Fibroblast of skin of left biceps (primary cell): Measurements from ENCODE around the gene NFATC4.
"Not testable (repeated sequence)": the region's sequence is repeated elsewhere in the genome, so short reads cannot be mapped to it uniquely, and the experiment has no call there.

Experiments used
- DNase-seq, 2 experiments: peaks; one replicate each; pipeline ENCODE4 v3.0.0-alpha.2; 2013; ENCODE audit warnings: low read depth in 2 of 2

NFATC4 gene

GRCh38 chr14:24339284-24340151 lies 28.5 kb upstream of the NFATC4 start, which contains the start of gene RIPK3:
TSS of gene RIPK3 (minus strand) at chr14:24339991. CDS start at chr14:24339826, 165 bp downstream.
- DNase-seq = no peak

DNA sequence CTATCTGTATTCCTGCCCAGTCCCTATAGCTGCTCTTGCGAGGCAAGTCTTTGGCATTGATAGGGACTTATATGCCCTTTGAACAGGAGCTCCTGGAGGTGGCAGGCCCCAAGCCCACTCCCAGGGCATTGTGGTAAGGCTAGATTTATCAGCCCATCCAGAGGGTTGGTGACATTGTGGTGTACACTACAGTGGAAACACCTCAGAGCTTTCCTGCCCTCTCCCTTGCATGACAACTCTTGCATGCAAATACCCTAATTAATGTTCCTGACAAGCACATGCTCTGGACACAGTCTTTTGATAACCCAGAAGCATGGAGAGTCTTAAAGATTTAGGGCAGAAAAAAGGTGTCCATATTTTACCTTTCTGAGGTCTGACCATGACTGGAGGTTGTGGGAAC lies 27.4 kb upstream of the NFATC4 start:
- DNase-seq = no peak

GRCh38 chr14:24342889-24343288 lies 25.1 kb upstream of the NFATC4 start:
- no peak for DNase-seq

GRCh38 chr14:24343795-24344660 lies 24.0 kb upstream of the NFATC4 start:
- DNase-seq = no peak

DNA sequence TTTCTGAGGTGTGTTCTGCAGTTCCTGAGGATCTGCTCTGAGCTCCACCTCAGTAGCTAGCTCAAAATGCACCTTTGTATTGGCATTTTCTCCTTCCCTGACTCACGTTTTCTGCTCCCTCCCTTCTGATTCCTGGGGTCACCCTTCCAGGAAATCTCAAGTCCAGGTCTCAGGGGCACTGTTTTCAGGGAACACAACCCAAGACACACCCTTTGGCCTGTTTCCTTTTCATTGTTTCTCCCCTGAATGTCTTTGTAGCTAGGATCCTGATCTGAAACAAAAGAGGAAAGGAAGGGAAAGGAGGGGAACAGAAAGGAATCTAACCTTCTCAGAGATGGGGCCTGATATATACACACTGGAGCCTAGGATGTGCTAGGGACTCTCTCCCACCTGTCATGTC lies 20.9 kb upstream of the NFATC4 start:
- no peak for DNase-seq

- DNase-seq = no peak
Measured at GRCh38 chr14:24348186-24348585, 19.8 kb upstream of the NFATC4 start.

DNA sequence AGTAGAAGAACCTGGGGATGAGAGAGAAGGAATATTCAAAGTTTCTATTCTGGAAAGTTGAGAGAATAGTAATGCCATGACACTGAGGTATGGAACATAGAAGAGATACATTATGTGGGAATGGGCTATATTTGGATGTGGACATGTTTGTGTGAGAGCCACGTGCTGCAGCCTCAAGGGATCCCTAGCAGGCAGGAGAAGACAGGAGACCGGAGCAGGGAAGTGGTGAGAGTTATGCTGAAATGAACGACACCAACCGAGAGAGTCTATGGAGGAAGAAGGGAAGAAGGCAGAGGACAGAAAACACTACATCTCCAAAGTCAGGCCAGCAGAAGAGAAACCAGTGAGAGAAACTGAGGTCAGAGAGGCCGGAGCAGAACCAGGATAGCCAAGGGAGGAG lies 18.2 kb upstream of the NFATC4 start:
- DNase-seq = no peak

GRCh38 chr14:24351517-24351916 lies 16.5 kb upstream of the NFATC4 start:
- no peak for DNase-seq

DNA sequence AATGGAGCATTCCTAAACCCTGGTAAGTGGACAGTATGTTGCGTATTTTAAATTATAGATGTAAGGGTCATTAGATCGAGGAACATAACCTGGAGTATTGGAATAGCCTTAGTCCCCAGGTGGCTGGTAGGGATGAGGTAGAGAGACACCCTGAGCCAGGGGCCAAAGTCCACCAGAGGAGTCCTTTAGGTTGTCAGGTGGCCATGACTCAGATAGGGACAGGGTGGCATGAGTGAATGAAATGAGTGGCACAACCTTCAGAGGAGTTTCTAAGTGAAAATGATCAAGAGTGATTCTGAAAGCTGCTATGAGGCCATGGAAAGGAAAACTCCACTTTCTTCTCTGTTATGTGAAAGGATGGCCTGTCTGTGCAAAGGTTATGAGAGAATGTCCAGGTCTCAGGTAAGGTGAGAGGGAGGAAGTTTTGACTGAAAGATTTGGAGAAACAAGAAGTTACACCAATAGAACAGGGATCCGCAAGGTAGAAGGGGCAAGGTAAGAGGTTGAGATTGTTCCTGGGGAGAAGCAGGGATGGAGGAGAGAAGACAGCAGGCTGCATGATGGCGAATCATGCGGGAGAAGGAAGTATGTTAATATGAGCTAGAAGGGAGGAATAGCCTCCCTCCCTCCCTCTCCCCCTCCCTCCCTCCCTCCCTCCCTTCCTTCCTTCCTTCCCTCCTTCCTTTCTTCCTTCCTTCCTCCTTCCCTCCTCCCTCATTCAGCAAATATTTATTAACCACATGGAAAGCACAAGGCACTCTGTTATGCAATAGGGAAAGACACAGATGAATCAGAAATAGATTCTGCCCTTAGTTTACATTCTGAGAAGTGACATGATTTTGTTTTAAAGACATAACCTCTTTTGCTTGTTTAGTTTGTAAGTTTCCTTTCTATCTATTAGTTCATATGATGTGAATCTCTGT lies 14.2 kb upstream of the NFATC4 start:
- DNase-seq = peak in 1 of 2 experiments; percentile 29

GRCh38 chr14:24354482-24354825 lies 13.5 kb upstream of the NFATC4 start:
- DNase-seq = not testable (repeated sequence)

DNA sequence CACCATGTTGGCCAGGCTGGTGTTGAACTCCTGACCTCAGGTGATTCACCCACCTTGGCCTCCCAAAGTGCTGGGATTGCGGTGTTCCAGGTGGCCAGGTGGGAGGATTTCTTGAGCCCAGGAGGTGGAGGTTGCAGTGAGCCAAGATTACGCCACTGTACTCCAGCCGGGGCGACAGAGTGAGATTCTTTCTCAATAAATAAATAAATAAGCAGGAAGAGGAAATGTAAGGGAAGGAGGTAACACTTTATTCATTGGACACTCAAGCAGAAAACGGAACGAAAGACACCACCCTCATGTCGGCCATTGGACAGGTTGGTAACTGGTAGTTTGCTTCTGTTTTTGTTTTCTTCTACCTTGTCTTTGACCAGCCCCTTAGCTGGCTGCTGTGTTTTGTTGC lies 13.0 kb upstream of the NFATC4 start:
- no peak for DNase-seq

DNA sequence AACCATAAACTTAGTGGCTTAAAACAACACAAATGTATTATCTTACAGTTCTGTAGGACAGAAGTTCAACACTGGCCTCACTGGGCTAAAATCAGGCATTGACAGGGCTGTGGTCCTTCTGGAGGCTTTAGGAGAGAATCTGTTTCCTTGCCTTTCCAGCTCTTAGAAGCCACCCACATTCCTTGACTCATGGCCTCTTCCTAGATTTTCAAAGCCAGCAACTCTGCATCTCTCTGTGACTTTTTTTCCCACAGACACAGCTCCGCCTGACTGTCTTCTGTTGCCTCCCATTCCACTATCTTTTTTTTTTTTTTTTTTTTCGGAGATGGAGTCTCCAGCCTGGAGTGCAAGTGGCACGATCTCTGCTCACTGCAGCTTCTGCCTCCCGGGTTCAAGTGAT lies 11.8 kb upstream of the NFATC4 start:
- DNase-seq = no peak

DNA sequence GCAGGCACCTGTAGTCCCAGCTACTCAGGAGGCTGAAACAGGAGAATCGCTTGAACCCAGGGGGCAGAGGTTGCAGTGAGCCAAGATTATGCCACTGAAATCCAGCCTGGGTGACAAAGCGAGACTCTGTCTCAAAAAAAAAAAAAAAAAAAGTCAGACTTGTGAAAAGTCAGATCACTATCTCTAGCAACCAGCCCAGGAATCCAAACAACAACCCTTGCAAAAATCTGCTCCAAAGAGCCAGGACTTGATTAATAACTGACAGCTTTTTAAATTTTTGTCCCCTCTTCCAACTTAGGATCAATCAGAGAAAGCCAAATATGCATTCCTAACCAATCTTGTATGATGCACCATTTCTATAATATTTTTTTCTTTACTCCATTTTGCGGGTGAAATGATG lies 7.7 kb upstream of the NFATC4 start:
- DNase-seq = no peak

DNA sequence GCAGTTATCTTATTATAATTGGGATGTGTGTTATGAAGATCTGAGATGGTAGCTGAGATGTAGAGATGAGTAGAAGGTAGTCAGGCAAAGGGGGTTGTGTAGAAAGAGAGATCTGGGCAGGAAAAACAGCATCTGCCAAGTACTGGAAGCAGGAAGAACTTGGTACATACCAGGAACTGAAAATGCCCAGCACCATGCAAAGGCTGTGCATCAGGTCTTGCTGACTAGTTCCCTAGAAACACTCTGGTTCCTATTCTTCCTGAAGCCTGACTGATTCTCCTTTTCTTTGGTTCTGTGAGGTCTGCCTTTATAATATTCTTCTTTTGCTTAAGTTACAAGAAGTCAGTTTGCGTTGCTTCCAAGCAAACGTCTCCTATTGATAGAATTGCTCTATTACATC lies 6.7 kb upstream of the NFATC4 start:
- DNase-seq = no peak

DNA sequence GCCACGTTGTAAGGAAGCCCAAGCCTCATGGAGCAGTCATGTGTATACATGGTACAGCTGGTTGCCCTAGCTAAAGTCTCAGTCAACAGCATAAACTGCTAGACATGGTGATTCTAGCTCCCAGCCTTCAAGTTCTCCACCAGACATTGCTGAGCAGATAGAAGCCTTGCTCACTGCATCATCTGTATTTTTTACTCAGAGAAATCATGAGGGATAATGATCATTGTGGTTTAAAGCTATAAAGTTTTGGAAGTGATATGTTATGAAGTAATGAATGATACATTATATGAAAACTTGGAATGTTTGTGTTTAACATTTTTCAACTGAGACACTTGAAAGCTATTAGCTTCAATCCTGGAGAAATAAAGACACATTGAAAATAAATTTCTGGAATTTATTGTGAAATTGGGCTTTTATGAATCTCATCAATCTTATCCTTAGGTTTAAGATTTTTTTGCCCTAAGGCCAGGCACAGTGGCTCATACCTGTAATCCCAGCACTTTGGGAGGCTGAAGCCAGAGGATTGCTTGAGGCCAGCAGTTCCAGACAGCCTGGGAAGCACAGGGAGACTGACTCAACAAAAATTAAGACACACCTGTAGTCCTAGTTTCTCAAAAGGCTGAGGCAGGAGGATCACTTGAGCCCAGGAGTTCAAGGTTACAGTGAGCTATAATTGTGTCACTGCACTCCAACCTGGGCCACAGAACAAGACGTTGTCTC lies 5.6 kb upstream of the NFATC4 start:
- peak; percentile 44 to 51 for DNase-seq

GRCh38 chr14:24363401-24363800 lies 4.6 kb upstream of the NFATC4 start:
- DNase-seq = no peak

DNA sequence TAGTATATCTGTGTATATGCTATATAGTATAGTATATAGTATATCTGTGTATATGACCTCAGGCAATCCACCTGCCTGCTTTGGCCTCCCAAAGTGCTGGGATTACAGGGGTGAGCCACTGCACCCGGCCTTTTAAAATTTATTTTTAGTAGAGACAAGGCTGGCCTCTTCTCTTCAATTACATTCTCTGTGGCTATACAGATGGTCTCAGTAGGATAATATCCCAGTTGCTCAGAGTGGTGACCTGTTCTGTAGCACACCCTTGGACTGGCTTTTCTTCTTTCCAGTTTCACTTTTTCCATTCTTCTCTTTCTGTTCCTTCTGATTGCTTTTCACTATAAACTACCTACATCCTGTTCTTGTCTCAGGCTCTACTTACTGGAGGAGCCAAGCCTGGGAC lies 3.1 kb upstream of the NFATC4 start:
- no peak for DNase-seq

DNA sequence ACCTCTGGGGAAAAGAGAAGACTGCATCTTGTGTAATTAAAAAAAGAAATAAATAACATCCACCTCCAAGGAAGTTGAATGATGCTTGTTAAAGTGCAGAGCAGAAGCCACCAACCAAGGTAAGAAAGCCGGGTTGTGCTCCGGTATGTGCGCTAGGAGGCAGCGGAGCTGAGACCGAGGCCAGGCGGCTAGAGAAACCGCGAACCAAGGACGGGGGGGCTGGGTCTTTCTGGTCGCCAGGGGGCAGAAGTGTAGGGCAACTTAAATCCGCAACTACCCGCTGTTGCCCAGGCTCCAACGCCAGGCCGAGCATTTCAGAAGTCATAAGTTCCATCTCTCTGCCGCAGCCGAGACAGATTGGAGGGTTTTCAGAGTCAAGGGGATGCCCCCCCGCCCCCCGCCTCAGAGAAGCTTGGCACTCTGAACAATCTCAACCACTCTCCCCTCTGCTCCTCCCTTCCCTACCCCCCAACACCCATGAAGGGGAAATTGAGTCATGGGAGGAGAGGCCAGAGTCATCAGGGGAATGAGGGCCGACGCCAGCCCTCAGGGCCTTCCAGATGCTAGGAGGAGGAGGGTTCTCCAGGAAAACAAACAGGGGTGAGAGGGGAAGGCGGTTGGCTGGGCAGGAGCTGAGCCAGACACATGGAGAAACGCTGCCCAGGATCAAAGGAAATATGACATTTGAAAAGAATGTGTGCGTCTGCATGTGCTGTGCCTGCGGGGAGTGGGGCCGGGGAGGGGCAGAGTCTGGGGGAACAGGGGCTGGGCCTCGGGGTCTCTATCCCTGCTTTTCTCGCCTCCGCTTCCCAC lies 2.2 kb upstream of the NFATC4 start:
- peak; percentile 75 to 76 for DNase-seq

DNA sequence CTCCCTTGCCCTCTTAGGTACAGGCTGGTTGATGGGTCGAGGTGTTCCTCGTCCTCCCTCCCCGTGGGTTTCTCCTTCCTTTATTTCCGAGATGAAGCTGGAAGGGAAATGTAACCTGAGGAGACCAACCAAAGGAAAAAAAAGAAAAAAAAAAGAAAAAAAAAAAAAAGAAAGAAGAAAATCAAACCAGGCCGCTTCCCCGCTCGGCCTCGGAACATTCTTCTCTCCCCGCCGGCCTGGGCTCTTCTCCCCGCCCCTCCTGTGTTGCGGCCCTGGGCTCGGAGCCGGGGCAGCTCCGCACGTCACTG lies 1.6 kb upstream of the NFATC4 start:
- DNase-seq = no peak

DNA sequence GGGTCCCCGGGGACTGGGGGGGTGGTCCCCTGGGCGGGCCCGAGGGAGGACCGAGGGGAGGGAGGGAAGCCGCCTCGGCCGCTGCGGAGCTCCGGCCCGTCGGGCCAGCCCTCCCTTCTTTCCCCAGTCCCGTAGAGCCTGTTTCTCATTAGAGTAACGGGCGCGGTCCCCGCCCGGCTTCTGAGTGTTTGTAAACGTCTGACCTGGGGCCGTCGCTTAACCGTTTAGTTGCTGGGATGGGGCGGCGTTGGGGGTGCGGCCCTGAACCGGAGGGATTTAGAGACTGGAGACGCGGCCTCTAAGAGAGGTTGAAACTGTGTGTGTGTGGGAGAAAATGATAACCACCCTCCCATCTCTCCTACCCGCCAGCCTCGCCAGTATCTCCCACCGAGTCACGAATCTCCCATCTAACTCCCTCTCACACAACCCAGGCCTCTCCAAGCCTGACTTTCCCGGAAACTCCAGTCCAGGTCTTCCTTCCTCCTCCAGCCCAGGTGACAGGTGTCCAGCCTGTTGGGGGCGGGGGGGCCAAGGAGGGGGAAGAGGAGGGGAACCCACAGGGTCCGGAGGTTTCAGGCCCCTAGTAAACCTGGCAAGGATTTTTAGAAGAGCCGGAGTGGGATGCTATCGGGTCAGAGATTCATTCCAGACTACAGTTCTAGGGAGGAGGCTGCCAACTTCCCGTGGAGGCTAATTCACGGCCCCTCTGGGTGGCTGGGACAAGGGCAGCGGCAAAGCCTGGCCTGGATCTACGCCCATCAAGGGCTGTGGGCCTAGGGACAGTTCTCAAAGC lies 1.1 kb upstream of the NFATC4 start:
- peak; percentile 97 for DNase-seq
